SK-N-SH (cell line): ENCODE data around the gene SQOR.

Experiments
- EP300 ChIP-seq, 2 experiments: IDR thresholded peaks; 2 replicates each; pipeline versions ENCODE4 v1.4.0 to v1.6.1; 2012; ENCODE audit warnings: borderline replicate concordance in 1 of 2, low read depth in 1 of 2, low read length in 1 of 2
- GABPA ChIP-seq: IDR thresholded peaks from 2 replicates; pipeline ENCODE4 v1.4.0; 2012; ENCODE audit warnings: low read depth, mild to moderate bottlenecking
- JUND ChIP-seq: IDR thresholded peaks from 2 replicates; pipeline ENCODE4 v1.4.0; 2012
- MXI1 ChIP-seq: IDR thresholded peaks from 2 replicates; pipeline ENCODE4 v1.6.1; 2012; ENCODE audit warnings: mild to moderate bottlenecking, low read depth, low read length, improper control_type of control experiment
- NFIC ChIP-seq: IDR thresholded peaks from 2 replicates; pipeline ENCODE4 v1.4.0; 2012; ENCODE audit warnings: borderline replicate concordance
- POLR2AphosphoS5 ChIP-seq: IDR thresholded peaks from 2 replicates; pipeline ENCODE4 v1.6.1; 2012; ENCODE audit warnings: low read depth, low read length
- RAD21 ChIP-seq: IDR thresholded peaks from 2 replicates; pipeline ENCODE4 v1.6.1; 2012; ENCODE audit warnings: mild to moderate bottlenecking, low read length
- RCOR1 ChIP-seq: fragments of 150-350 bp; IDR thresholded peaks from 2 replicates; pipeline ENCODE4 v1.6.1; 2017; ENCODE audit warnings: antibody characterized with exemption, low read length
- REST ChIP-seq: IDR thresholded peaks from 2 replicates; pipeline ENCODE4 v1.6.1; 2012; ENCODE audit warnings: mild to moderate bottlenecking, low read depth, low read length, moderate library complexity
- RFX5 ChIP-seq: IDR thresholded peaks from 2 replicates; pipeline ENCODE4 v1.6.1; 2012; ENCODE audit warnings: mild to moderate bottlenecking, improper control_type of control experiment, low read length
- TAF1 ChIP-seq: IDR thresholded peaks from 2 replicates; pipeline ENCODE4 v1.6.1; 2012; ENCODE audit warnings: low read depth, mild to moderate bottlenecking, low read length, moderate library complexity, borderline replicate concordance
- TCF12 ChIP-seq: IDR thresholded peaks from 2 replicates; pipeline ENCODE4 v1.4.0; 2012
- TF ChIP-seq, protein P1 (sequence below): fragments of 200-600 bp; sonication (generic); IDR thresholded peaks from 2 replicates; pipeline ENCODE4 v1.6.1; 2017; ENCODE audit warnings: antibody characterized with exemption, mild to moderate bottlenecking, moderate library complexity

GRCh38 chr15:45710657-45711056 lies 75.8 kb downstream of the SQOR start:
- TF ChIP-seq EP300 (IDR thresholded peaks at IDR 0.05; ENCODE audit: borderline replicate concordance in 1 of 2, low read depth in 1 of 2, low read length in 1 of 2) (no peak), POLR2AphosphoS5 (no peak), RAD21 (no peak), TAF1 (no peak), TCF12 (no peak), RFX5 (no peak), MXI1 (no peak), JUND (no peak), REST (no peak), GABPA (no peak), NFIC (no peak), RCOR1 (no peak)
- TF ChIP-seq, protein P1, sequence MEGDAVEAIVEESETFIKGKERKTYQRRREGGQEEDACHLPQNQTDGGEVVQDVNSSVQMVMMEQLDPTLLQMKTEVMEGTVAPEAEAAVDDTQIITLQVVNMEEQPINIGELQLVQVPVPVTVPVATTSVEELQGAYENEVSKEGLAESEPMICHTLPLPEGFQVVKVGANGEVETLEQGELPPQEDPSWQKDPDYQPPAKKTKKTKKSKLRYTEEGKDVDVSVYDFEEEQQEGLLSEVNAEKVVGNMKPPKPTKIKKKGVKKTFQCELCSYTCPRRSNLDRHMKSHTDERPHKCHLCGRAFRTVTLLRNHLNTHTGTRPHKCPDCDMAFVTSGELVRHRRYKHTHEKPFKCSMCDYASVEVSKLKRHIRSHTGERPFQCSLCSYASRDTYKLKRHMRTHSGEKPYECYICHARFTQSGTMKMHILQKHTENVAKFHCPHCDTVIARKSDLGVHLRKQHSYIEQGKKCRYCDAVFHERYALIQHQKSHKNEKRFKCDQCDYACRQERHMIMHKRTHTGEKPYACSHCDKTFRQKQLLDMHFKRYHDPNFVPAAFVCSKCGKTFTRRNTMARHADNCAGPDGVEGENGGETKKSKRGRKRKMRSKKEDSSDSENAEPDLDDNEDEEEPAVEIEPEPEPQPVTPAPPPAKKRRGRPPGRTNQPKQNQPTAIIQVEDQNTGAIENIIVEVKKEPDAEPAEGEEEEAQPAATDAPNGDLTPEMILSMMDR = no peak
